CD14-positive monocyte (primary cell): ENCODE results near the gene CTDSPL. TPM values are rescaled to one million over a fixed set of nuclear protein-coding genes. Genes with fewer than 3 reads are reported as not detected.

Source experiments
- DNase-seq, 3 donors: peaks; one replicate each; pipeline ENCODE4 v3.0.0-alpha.2; 2011 to 2022
- H2AFZ ChIP-seq: 2 replicates; pipeline ENCODE4 v1.6.0; 2012; ENCODE audit warnings: mild to moderate bottlenecking, low read depth, low read length, inconsistent platforms; ENCODE audit not compliant: insufficient read depth, poor library complexity, severe bottlenecking
- H3K27ac ChIP-seq, 2 donors: 1 replicate in 1 of 2; 2 replicates in 1 of 2; pipeline ENCODE4 v1.5.1; 2012 to 2013; ENCODE audit warnings: low read length in 2 of 2, control low read depth in 1 of 2, inconsistent platforms in 1 of 2, low read depth in 1 of 2, mild to moderate bottlenecking in 1 of 2
- H3K27me3 ChIP-seq, 2 donors: one replicate each; pipeline versions ENCODE4 v1.6.0 to v1.6.1; 2011 to 2013; ENCODE audit warnings: low read length in 2 of 2; ENCODE audit not compliant: control insufficient read depth in 2 of 2, insufficient read depth in 2 of 2
- H3K36me3 ChIP-seq, 2 donors: replicated peaks in 1 of 2; 1 replicate in 1 of 2; 2 replicates in 1 of 2; pipeline versions ENCODE4 v1.5.1 to v1.6.1; 2012 to 2013; ENCODE audit warnings: low read length in 2 of 2, control low read depth in 1 of 2, inconsistent platforms in 1 of 2, mild to moderate bottlenecking in 1 of 2; ENCODE audit not compliant: insufficient read depth in 2 of 2, control insufficient read depth in 1 of 2
- H3K4me1 ChIP-seq, 2 donors: 1 replicate in 1 of 2; 2 replicates in 1 of 2; pipeline versions ENCODE4 v1.5.1 to v1.6.1; 2012 to 2013; ENCODE audit warnings: low read length in 2 of 2, control low read depth in 1 of 2, inconsistent platforms in 1 of 2, mild to moderate bottlenecking in 1 of 2, moderate library complexity in 1 of 2; ENCODE audit not compliant: insufficient read depth in 2 of 2, control insufficient read depth in 1 of 2
- H3K4me2 ChIP-seq: replicated peaks from 2 replicates; pipeline ENCODE3; 2012; ENCODE audit warnings: low read length, moderate library complexity, mild to moderate bottlenecking; ENCODE audit not compliant: poor library complexity, severe bottlenecking; ENCODE audit errors: extremely low read depth
- H3K4me3 ChIP-seq, 3 experiments: fragments of 200-600 bp in 1 of 3; sonication (generic) in 1 of 3; replicated peaks in 1 of 3; 1 replicate in 2 of 3; 2 replicates in 1 of 3; pipeline ENCODE4 v1.5.1; 2011 to 2013; ENCODE audit warnings: low read length in 3 of 3, mild to moderate bottlenecking in 3 of 3, control low read depth in 2 of 3, low read depth in 2 of 3, inconsistent platforms in 1 of 3, moderate library complexity in 1 of 3
- H3K79me2 ChIP-seq: 2 replicates; pipeline ENCODE4 v1.6.0; 2012; ENCODE audit warnings: mild to moderate bottlenecking, control low read depth, inconsistent platforms, low read length, moderate library complexity; ENCODE audit not compliant: insufficient read depth
- H3K9ac ChIP-seq: 2 replicates; pipeline ENCODE4 v1.6.0; 2017; ENCODE audit warnings: low read length, mild to moderate bottlenecking; ENCODE audit not compliant: insufficient read depth, poor library complexity, severe bottlenecking
- H3K9me3 ChIP-seq, 2 donors: replicated peaks in 1 of 2; 1 replicate in 1 of 2; 2 replicates in 1 of 2; pipeline versions ENCODE4 v1.5.1 to v1.6.1; 2012 to 2013; ENCODE audit warnings: low read length in 2 of 2, control low read depth in 1 of 2; ENCODE audit not compliant: control insufficient read depth in 1 of 2, insufficient read depth in 1 of 2
- H4K20me1 ChIP-seq: 2 replicates; pipeline ENCODE4 v1.6.0; 2012; ENCODE audit warnings: mild to moderate bottlenecking, low read length, control low read depth, moderate library complexity; ENCODE audit not compliant: insufficient read depth
- H3K27ac Mint-ChIP-seq, 7 donors: one replicate each; pipeline ENCODE4 v1.8.0; 2020; ENCODE audit warnings: mild to moderate bottlenecking in 7 of 7, mixed read lengths in 7 of 7, moderate library complexity in 6 of 7, inconsistent platforms in 2 of 7
- H3K27me3 Mint-ChIP-seq, 3 donors: one replicate each; pipeline ENCODE4 v1.8.0; 2021 to 2022; ENCODE audit warnings: low read depth in 3 of 3, mild to moderate bottlenecking in 3 of 3, mixed read lengths in 3 of 3, moderate library complexity in 3 of 3, inconsistent platforms in 1 of 3
- H3K36me3 Mint-ChIP-seq, 2 donors: one replicate each; pipeline ENCODE4 v1.8.0; 2020; ENCODE audit warnings: mixed read lengths in 2 of 2, inconsistent platforms in 1 of 2, mild to moderate bottlenecking in 1 of 2
- H3K4me1 Mint-ChIP-seq: one replicate; pipeline ENCODE4 v1.8.0; 2020; ENCODE audit warnings: mild to moderate bottlenecking, mixed read lengths
- H3K4me3 Mint-ChIP-seq, 2 donors: one replicate each; pipeline ENCODE4 v1.8.0; 2020; ENCODE audit warnings: mild to moderate bottlenecking in 2 of 2, mixed read lengths in 2 of 2, moderate library complexity in 1 of 2
- H3K9me3 Mint-ChIP-seq, 7 donors: one replicate each; pipeline ENCODE4 v1.8.0; 2020 to 2022; ENCODE audit warnings: mixed read lengths in 7 of 7, mild to moderate bottlenecking in 6 of 7, moderate library complexity in 6 of 7, inconsistent platforms in 2 of 7
- CTCF ChIP-seq: fragments of 200-600 bp; IDR thresholded peaks from one replicate; pipeline ENCODE4 v1.8.0; 2022; ENCODE audit warnings: antibody characterized with exemption, mild to moderate bottlenecking
- WGBS: methylation state at CpG from one replicate; pipeline ENCODE4 v1.1.5; 2013; ENCODE audit warnings: missing lambda C conversion rate; ENCODE audit not compliant: insufficient coverage; 5-methylcytosine and 5-hydroxymethylcytosine counted together
- intact Hi-C, 2 donors: fragments of 100-400 bp; cut with micrococcal nuclease; formaldehyde crosslinking; loops; one replicate each; pipeline versions ENCODE4 v1.15.0 to v1.15.1; 2023
- polyA plus RNA-seq, 3 donors: library from polyadenylated mRNA; depleted of rRNA in 1 of 3; unstranded in 2 of 3; stranded (reverse) in 1 of 3; fragments of 300-500 nt in 2 of 3; fragments of >200 nt in 1 of 3; fragmentation: Illumina TruSeq in 2 of 3; gene quantifications; 1 replicate in 2 of 3; 2 replicates in 1 of 3; pipeline ENCODE4 v1.2.3, GENCODE V29; 2012 to 2021

Gene CTDSPL
- polyA plus RNA-seq, 3 donors: 0.15 to 0.69 (median 0.33) TPM

- Histone ChIP-seq H3K36me3 (peaks cover 49 to 70% of the 10 kb centered on the region in 2 donors), H3K27me3 (no peaks in the 10 kb centered on the region), H2AFZ (no peak overlapping the region), H3K4me1 (peaks cover 29 to 44% of the 10 kb centered on the region in 2 donors), H3K27ac (peak overlapping the region in 1 of 2 donors; percentile 37), H3K4me3 (no peak overlapping the region), H3K79me2 (peaks cover 21% of the 10 kb centered on the region), H4K20me1 (no peaks in the 10 kb centered on the region), H3K9me3 (no peaks in the 10 kb centered on the region), H3K9ac (no peak overlapping the region), H3K4me2 (no peak overlapping the region)
- TF ChIP-seq CTCF: no peak
- peaks cover 39% of the 10 kb centered on the region for H3K4me1 Mint-ChIP-seq
- DNase-seq: no peak
- intact Hi-C loops: loop anchor here in 1 of 2 donors (5.0 kb wide), 1 partner anchor 34 kb away; no protein-coding TSS in a partner anchor
- no peak overlapping the region for H3K4me3 Mint-ChIP-seq
- no peaks in the 10 kb centered on the region for H3K9me3 Mint-ChIP-seq
- peaks cover 54 to 80% of the 10 kb centered on the region in 2 donors for H3K36me3 Mint-ChIP-seq
- peaks cover 0 to 7% (median 2%) of the 10 kb centered on the region in 3 donors for H3K27me3 Mint-ChIP-seq
- WGBS: 96% methylated on average over 4 of the region's 6 CpGs
- peak overlapping the region in 3 of 7 donors; percentile 11 to 42 (median 33) for H3K27ac Mint-ChIP-seq
Observed at GRCh38 chr3:38000965-38001455, 139.3 kb downstream of the CTDSPL start.

- 96% methylated on average over 8 of the region's 9 CpGs for WGBS
- Mint-ChIP-seq H3K4me1 (peaks cover 35% of the 10 kb centered on the region), H3K36me3 (peaks cover 54 to 80% of the 10 kb centered on the region in 2 donors), H3K9me3 (no peaks in the 10 kb centered on the region), H3K4me3 (no peak overlapping the region), H3K27me3 (peaks cover 0 to 4% (median 2%) of the 10 kb centered on the region in 3 donors), H3K27ac (peak overlapping the region in 2 of 7 donors; percentile 11 to 61)
- no peaks in the 10 kb centered on the region for H4K20me1 ChIP-seq
- DNase-seq: no peak
- peaks cover 51 to 71% of the 10 kb centered on the region in 2 donors for H3K36me3 ChIP-seq
- no peak overlapping the region for H3K9ac ChIP-seq
- no peaks in the 10 kb centered on the region for H3K27me3 ChIP-seq
- no peak overlapping the region for H3K4me3 ChIP-seq
- H2AFZ ChIP-seq: no peak overlapping the region
- no peak for TF ChIP-seq CTCF
- peaks cover 26 to 39% of the 10 kb centered on the region in 2 donors for H3K4me1 ChIP-seq
- intact Hi-C loops: loop anchor here (2.0 to 5.0 kb wide), 2 partner anchors 27 to 34 kb away; no protein-coding TSS in a partner anchor
- H3K27ac ChIP-seq: peak overlapping the region in 1 of 2 donors; percentile 51
- peaks cover 15% of the 10 kb centered on the region for H3K79me2 ChIP-seq
- H3K9me3 ChIP-seq: no peaks in the 10 kb centered on the region
- no peak overlapping the region for H3K4me2 ChIP-seq
Observed at GRCh38 chr3:38001456-38002081, 139.9 kb downstream of the CTDSPL start.
